HUES64 (cell line): ENCODE results near the gene SUGCT.

Source experiments
- H3K27ac ChIP-seq: 2 replicates; pipeline ENCODE4 v1.7.0; 2013; ENCODE audit warnings: low read depth, low read length, inconsistent platforms
- H3K27me3 ChIP-seq: 2 replicates; pipeline ENCODE4 v1.6.1; 2013; ENCODE audit warnings: mild to moderate bottlenecking, low read length; ENCODE audit not compliant: insufficient read depth
- H3K36me3 ChIP-seq: 2 replicates; pipeline ENCODE4 v1.6.1; 2013; ENCODE audit warnings: mild to moderate bottlenecking, low read length; ENCODE audit not compliant: insufficient read depth
- H3K4me1 ChIP-seq: 2 replicates; pipeline ENCODE4 v1.6.1; 2013; ENCODE audit warnings: mild to moderate bottlenecking, low read length, moderate library complexity; ENCODE audit not compliant: insufficient read depth
- H3K4me3 ChIP-seq: 2 replicates; pipeline ENCODE4 v1.5.1; 2013; ENCODE audit warnings: mild to moderate bottlenecking, low read length, moderate library complexity
- H3K9ac ChIP-seq: 2 replicates; pipeline ENCODE4 v1.6.1; 2013; ENCODE audit warnings: mild to moderate bottlenecking, low read depth, low read length
- H3K9me3 ChIP-seq: 2 replicates; pipeline ENCODE4 v1.6.1; 2013; ENCODE audit warnings: low read depth, low read length; ENCODE audit not compliant: insufficient read depth
- WGBS: fragments of 150-250, 120-280 bp; methylation state at CpG from one replicate; pipeline ENCODE4 v1.1.7; 2013; ENCODE audit warnings: missing lambda C conversion rate; 5-methylcytosine and 5-hydroxymethylcytosine counted together

The SUGCT gene

DNA sequence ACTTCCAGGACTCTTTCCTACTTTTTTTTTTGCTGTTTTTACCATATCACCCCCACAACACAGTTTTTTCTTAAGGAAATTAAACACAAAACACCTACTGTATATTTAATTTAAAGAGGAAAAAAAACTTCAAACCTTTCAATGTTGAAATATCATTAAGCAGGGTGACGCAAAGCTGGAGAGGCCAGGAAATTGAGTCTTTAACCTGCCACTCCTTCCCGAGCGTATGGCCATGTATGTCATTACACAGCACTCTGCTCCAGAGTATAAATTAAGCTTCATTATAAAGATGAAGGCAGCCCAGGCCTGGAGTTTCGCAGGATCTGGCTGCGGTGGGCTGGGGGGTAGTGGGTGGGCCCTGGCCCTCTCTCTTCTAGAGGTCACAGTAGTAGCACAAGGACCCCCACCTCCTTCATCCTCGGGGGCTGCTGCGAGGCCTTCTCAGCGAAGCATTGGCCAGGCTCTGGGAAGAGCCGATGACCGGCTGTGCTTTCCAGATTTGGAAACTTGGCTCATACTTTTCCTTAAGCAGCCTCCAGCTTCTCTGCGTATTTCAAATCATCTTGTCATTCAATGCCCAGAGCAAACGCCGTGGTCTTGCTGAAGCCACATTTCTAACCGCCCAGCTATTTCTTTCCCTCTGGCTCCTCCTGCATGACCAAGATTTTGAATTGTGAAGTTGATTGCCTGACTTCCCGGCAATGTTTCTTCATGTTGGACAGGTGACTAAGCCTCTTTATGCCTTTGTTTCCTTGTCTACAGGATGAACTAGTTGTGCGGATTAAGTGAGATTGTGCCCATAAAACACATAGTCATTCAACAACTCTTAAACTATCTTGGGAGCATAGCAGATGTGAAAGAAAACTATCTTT, 765.1 kb downstream of the SUGCT start:
- H3K4me1 ChIP-seq: no peaks in the 10 kb centered on the region
- H3K9ac ChIP-seq: no peak overlapping the region
- H3K27ac ChIP-seq: no peak overlapping the region
- no peaks in the 10 kb centered on the region for H3K9me3 ChIP-seq
- H3K36me3 ChIP-seq: no peaks in the 10 kb centered on the region
- WGBS: 96% methylated on average over 16 of the region's 16 CpGs
- H3K27me3 ChIP-seq: no peaks in the 10 kb centered on the region
- no peak overlapping the region for H3K4me3 ChIP-seq

DNA sequence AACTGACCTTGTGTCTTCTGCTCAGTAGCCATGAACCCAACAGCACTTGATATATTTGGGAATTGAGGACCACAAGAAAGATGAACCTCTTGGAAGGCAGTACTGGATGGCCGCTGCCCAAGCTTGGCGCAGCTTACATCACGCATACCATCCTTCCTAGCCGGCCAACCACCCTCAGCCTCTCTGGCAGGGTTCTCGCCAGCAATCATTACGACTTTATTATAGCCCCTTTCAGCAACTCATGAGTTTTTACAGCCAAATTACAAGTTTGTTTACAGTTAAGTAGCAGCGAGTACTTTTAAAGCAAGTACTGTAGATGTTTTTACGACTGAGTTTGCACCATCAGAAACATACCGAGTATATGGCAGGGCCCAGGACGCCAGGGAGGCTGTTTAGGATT, 769.1 kb downstream of the SUGCT start:
- 96% methylated on average over 10 of the region's 10 CpGs for WGBS
- H3K27ac ChIP-seq: no peak overlapping the region

DNA sequence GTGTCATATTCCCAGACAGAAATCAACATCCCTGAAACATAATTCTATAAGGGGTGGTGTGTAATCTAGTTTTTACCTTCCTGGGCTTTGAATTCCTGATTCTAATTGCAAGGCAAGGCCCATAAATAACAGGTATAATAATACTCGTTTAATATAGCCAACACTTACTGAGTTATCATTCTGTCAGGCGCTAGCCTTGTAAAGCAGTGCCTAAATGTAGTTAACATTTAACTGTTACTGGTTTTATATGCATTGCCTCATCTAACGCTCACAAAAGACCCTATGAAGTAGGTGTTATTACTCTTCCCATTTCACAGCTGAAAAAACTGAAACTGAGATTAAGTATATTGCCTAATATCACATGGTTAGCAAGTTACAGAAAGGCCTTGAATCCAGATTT, 772.5 kb downstream of the SUGCT start:
- H3K9me3 ChIP-seq: no peaks in the 10 kb centered on the region
- H3K4me1 ChIP-seq: no peaks in the 10 kb centered on the region
- no peak overlapping the region for H3K4me3 ChIP-seq
- no peaks in the 10 kb centered on the region for H3K36me3 ChIP-seq
- H3K27me3 ChIP-seq: no peaks in the 10 kb centered on the region
- H3K27ac ChIP-seq: no peak overlapping the region
- WGBS: 92% methylated on average over 2 of the region's 3 CpGs
- H3K9ac ChIP-seq: no peak overlapping the region

More for the DNA sequence above, 769.1 kb downstream of the SUGCT start:
- Histone ChIP-seq H3K9ac (no peak overlapping the region), H3K4me1 (no peaks in the 10 kb centered on the region), H3K4me3 (no peak overlapping the region), H3K27me3 (no peaks in the 10 kb centered on the region), H3K9me3 (no peaks in the 10 kb centered on the region), H3K36me3 (no peaks in the 10 kb centered on the region)

DNA sequence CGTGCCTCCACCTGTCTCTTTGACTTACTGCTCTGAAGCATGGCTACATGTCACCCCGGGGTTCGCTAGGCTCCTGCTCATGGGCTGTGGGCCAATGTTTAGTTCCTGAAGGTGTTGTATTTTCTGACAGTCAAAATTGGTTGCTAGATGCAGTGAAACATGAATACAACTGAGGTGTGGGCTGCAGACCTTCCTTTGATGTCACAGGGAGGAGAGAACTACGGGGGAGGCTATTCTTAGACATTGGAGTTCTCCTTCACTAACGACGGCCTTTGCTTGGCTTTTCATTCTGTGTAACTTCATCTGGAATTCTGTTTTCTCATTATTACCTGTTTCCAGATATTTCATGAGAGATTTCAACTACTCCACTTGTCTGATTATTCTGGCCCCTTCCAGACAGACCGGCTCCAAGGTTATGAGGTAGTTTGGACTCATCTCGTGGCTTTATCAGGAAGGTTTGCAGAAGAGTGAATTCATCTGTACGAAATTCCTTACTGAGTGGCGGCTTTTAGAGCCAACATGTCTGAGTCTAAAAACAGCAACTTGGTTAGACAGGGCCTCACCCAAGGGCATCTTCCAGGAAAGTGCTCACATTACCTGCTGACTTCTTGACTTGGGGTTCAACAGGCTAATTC, 774.7 kb downstream of the SUGCT start:
- H3K27ac ChIP-seq: no peak overlapping the region
- H3K4me3 ChIP-seq: no peak overlapping the region
- no peaks in the 10 kb centered on the region for H3K27me3 ChIP-seq
- H3K36me3 ChIP-seq: no peaks in the 10 kb centered on the region
- 96% methylated on average over 10 of the region's 10 CpGs for WGBS
- no peaks in the 10 kb centered on the region for H3K9me3 ChIP-seq
- no peak overlapping the region for H3K9ac ChIP-seq
- no peaks in the 10 kb centered on the region for H3K4me1 ChIP-seq
